ENCODE results near the gene ISOC1.

The ISOC1 gene

GRCh38 chr5:129074903-129075302 lies 19.6 kb upstream of the ISOC1 start:
- H3K4me3 ChIP-seq (replicated peaks; ENCODE audit: low read depth, low read length) = no peak overlapping the region
- DNase-seq (ENCODE audit: low read depth) = no peak
- TF ChIP-seq CTCF (IDR thresholded peaks at IDR 0.05; ENCODE audit: low read length, missing control alignments) = no peak

GRCh38 chr5:129077433-129078075 lies 17.0 kb upstream of the ISOC1 start:
- no peak for TF ChIP-seq CTCF (IDR thresholded peaks at IDR 0.05; ENCODE audit: low read length, missing control alignments)
- H3K4me3 ChIP-seq (replicated peaks; ENCODE audit: low read depth, low read length) = no peak overlapping the region
- no peak for DNase-seq (ENCODE audit: low read depth)

GRCh38 chr5:129078247-129078646 lies 16.3 kb upstream of the ISOC1 start:
- no peak for TF ChIP-seq CTCF (IDR thresholded peaks at IDR 0.05; ENCODE audit: low read length, missing control alignments)
- DNase-seq (ENCODE audit: low read depth) = no peak
- no peak overlapping the region for H3K4me3 ChIP-seq (replicated peaks; ENCODE audit: low read depth, low read length)

GRCh38 chr5:129078660-129079059 lies 15.9 kb upstream of the ISOC1 start:
- H3K4me3 ChIP-seq (replicated peaks; ENCODE audit: low read depth, low read length) = no peak overlapping the region
- no peak for DNase-seq (ENCODE audit: low read depth)
- TF ChIP-seq CTCF (IDR thresholded peaks at IDR 0.05; ENCODE audit: low read length, missing control alignments) = no peak

- H3K4me3 ChIP-seq (replicated peaks; ENCODE audit: low read depth, low read length) = no peak overlapping the region
- no peak for DNase-seq (ENCODE audit: low read depth)
- TF ChIP-seq CTCF (IDR thresholded peaks at IDR 0.05; ENCODE audit: low read length, missing control alignments) = no peak
Observed at GRCh38 chr5:129079496-129079895, 15.1 kb upstream of the ISOC1 start.

- DNase-seq (ENCODE audit: low read depth) = no peak
- no peak overlapping the region for H3K4me3 ChIP-seq (replicated peaks; ENCODE audit: low read depth, low read length)
- no peak for TF ChIP-seq CTCF (IDR thresholded peaks at IDR 0.05; ENCODE audit: low read length, missing control alignments)
Observed at GRCh38 chr5:129080766-129081165, 13.8 kb upstream of the ISOC1 start.
